Tibial nerve (tissue), 4 donors: ENCODE data around the gene CD302.

Experiments used
- EP300 ChIP-seq, 2 donors: sonication (generic); formaldehyde crosslinking; IDR thresholded peaks; one replicate each; pipeline ENCODE4 v1.6.1; 2017; ENCODE audit warnings: antibody characterized with exemption in 2 of 2, mild to moderate bottlenecking in 1 of 2
- POLR2A ChIP-seq, 2 donors: fragments of 450-650 bp; IDR thresholded peaks; one replicate each; pipeline ENCODE4 v1.6.1; 2017; ENCODE audit warnings: antibody characterized with exemption in 2 of 2, mild to moderate bottlenecking in 2 of 2, moderate library complexity in 2 of 2
- TF ChIP-seq, protein P1 (sequence below), 5 experiments: fragments of 200-600 bp in 3 of 5; fragments of 450-650 bp in 2 of 5; sonication (generic) in 3 of 5; IDR thresholded peaks; one replicate each; pipeline ENCODE4 v1.5.1; 2016 to 2019; ENCODE audit warnings: antibody characterized with exemption in 5 of 5, mild to moderate bottlenecking in 3 of 5, moderate library complexity in 2 of 5

- TF ChIP-seq, protein P1, sequence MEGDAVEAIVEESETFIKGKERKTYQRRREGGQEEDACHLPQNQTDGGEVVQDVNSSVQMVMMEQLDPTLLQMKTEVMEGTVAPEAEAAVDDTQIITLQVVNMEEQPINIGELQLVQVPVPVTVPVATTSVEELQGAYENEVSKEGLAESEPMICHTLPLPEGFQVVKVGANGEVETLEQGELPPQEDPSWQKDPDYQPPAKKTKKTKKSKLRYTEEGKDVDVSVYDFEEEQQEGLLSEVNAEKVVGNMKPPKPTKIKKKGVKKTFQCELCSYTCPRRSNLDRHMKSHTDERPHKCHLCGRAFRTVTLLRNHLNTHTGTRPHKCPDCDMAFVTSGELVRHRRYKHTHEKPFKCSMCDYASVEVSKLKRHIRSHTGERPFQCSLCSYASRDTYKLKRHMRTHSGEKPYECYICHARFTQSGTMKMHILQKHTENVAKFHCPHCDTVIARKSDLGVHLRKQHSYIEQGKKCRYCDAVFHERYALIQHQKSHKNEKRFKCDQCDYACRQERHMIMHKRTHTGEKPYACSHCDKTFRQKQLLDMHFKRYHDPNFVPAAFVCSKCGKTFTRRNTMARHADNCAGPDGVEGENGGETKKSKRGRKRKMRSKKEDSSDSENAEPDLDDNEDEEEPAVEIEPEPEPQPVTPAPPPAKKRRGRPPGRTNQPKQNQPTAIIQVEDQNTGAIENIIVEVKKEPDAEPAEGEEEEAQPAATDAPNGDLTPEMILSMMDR (IDR thresholded peaks at IDR 0.05): no peak
- TF ChIP-seq EP300 (IDR thresholded peaks at IDR 0.05) (no peak), POLR2A (IDR thresholded peaks at IDR 0.05) (no peak)
Observed at GRCh38 chr2:159736048-159736447, 62.0 kb downstream of the CD302 start.
